Measurements from ENCODE around the gene CCDC138. TPM values are rescaled to one million over a fixed set of nuclear protein-coding genes. Genes with fewer than 3 reads are reported as not detected.

The CCDC138 gene
- total RNA-seq, 2 experiments from 2014 or later = 4.7 to 5.8 TPM

GRCh38 chr2:108895188-108895587, 108.6 kb downstream of the CCDC138 start:
- Histone ChIP-seq H3K9me3 (ENCODE audit: control insufficient read depth in 1 of 2, insufficient read depth in 1 of 2, low read length in 2 of 2) (peaks cover 24 to 32% of the 10 kb centered on the region in 2 experiments), H3K27ac (ENCODE audit: low read depth in 1 of 2, low read length in 2 of 2) (no peak overlapping the region), H3K4me3 (ENCODE audit: low read length) (no peak overlapping the region), H3K27me3 (ENCODE audit: control insufficient read depth in 1 of 2, insufficient read depth in 2 of 2, low read length in 2 of 2) (no peaks in the 10 kb centered on the region), H3K4me1 (ENCODE audit: insufficient read depth, low read length) (no peaks in the 10 kb centered on the region), H3K36me3 (ENCODE audit: insufficient read depth, low read length) (peaks cover 21% of the 10 kb centered on the region)
- ChIA-PET POLR2A (no interaction called here), CTCF (no interaction called here)
- ATAC-seq (ENCODE audit: poor library complexity) = no peak
- Mint-ChIP-seq H3K27me3 (no peaks in the 10 kb centered on the region), H3K9me3 (peaks cover 15% of the 10 kb centered on the region), H3K27ac (no peak overlapping the region), H3K4me3 (no peak overlapping the region), H3K4me1 (ENCODE audit: low read depth) (no peaks in the 10 kb centered on the region), H3K36me3 (ENCODE audit: low read depth) (peaks cover 94% of the 10 kb centered on the region)
- TF ChIP-seq, protein P1, sequence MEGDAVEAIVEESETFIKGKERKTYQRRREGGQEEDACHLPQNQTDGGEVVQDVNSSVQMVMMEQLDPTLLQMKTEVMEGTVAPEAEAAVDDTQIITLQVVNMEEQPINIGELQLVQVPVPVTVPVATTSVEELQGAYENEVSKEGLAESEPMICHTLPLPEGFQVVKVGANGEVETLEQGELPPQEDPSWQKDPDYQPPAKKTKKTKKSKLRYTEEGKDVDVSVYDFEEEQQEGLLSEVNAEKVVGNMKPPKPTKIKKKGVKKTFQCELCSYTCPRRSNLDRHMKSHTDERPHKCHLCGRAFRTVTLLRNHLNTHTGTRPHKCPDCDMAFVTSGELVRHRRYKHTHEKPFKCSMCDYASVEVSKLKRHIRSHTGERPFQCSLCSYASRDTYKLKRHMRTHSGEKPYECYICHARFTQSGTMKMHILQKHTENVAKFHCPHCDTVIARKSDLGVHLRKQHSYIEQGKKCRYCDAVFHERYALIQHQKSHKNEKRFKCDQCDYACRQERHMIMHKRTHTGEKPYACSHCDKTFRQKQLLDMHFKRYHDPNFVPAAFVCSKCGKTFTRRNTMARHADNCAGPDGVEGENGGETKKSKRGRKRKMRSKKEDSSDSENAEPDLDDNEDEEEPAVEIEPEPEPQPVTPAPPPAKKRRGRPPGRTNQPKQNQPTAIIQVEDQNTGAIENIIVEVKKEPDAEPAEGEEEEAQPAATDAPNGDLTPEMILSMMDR (IDR thresholded peaks at IDR 0.05) = no peak
- no peak for DNase-seq
- intact Hi-C loops (cut with DNase I, micrococcal nuclease) = no loop called here

DNA sequence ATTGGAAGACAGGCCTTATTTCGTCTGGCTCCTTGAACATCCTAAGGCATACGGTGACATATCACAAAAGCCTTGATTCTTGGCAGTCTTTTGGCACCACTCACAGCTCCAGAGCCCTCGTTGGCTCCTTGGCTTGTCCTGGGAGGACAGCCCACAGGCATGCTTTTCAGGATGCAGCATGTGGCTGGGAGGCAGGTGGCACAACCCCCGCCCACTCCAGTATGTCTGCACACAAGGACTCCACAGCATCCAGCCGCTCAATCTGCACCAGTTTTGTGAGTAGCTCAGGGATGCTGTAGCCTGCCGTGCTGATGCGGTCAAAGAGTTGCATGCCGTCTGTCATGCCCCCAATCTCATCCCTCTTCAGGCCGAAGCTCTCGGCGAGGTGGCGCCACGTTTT, 110.2 kb downstream of the CCDC138 start:
- CTCF ChIA-PET = no interaction called here
- Histone ChIP-seq H3K27me3 (ENCODE audit: control insufficient read depth in 1 of 2, insufficient read depth in 2 of 2, low read length in 2 of 2) (no peaks in the 10 kb centered on the region), H3K4me1 (ENCODE audit: insufficient read depth, low read length) (no peaks in the 10 kb centered on the region), H3K27ac (ENCODE audit: low read depth in 1 of 2, low read length in 2 of 2) (no peak overlapping the region), H3K4me3 (ENCODE audit: low read length) (no peak overlapping the region), H3K36me3 (ENCODE audit: insufficient read depth, low read length) (peaks cover 21% of the 10 kb centered on the region), H3K9me3 (ENCODE audit: control insufficient read depth in 1 of 2, insufficient read depth in 1 of 2, low read length in 2 of 2) (peaks cover 17 to 18% of the 10 kb centered on the region in 2 experiments)
- H3K27me3 Mint-ChIP-seq = no peaks in the 10 kb centered on the region
- no peak for ATAC-seq (ENCODE audit: poor library complexity)
- TF ChIP-seq, protein P1 (IDR thresholded peaks at IDR 0.05) = no peak
- POLR2A ChIA-PET = no interaction called here
- no peak overlapping the region for H3K27ac Mint-ChIP-seq
- H3K36me3 Mint-ChIP-seq (ENCODE audit: low read depth) = peaks cover 100% of the 10 kb centered on the region
- H3K4me3 Mint-ChIP-seq = no peak overlapping the region
- no peaks in the 10 kb centered on the region for H3K4me1 Mint-ChIP-seq (ENCODE audit: low read depth)
- DNase-seq = no peak
- intact Hi-C loops (cut with DNase I, micrococcal nuclease) = no loop called here
- peaks cover 12% of the 10 kb centered on the region for H3K9me3 Mint-ChIP-seq

DNA sequence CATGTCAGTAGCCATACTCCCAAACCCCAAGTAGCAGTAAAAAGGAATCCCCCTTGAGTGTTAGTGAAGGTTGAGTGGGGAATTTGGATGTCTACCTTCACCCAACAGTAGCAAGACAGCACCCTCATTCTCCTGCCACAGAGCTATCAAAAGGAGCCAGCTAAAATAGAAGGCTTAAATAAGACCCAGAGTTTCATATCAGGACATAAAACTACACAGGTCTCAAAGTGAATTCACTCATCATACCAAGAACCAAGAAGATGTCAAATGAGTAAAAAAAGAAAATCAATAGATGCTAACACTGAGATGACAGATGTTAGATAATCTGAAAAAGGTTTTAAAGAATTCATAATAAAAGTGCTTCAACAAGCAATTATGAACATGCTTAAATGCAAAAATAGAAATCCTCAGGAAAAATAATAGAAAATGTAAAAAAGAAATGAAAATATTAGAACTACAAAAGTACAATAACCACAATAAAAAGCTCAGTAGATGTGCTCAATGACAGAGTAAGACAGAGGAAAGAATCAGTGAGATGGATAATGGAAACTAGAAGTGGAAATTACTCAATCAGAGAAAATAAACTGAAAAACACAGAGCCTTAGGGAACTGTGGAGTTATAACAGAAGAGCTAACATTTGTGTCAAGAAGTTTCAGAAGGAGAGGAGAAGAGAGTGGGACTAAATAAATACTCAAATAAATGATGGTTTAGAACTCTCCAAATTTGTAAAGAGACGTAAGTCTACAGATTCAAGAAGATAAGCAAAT, 111.9 kb downstream of the CCDC138 start:
- intact Hi-C loops (cut with DNase I, micrococcal nuclease) = no loop called here
- no peak overlapping the region for H3K4me3 ChIP-seq (ENCODE audit: low read length)
- Mint-ChIP-seq H3K4me1 (ENCODE audit: low read depth) (no peaks in the 10 kb centered on the region), H3K36me3 (ENCODE audit: low read depth) (peaks cover 99% of the 10 kb centered on the region), H3K27ac (no peak overlapping the region), H3K4me3 (no peak overlapping the region), H3K9me3 (peaks cover 10% of the 10 kb centered on the region), H3K27me3 (no peaks in the 10 kb centered on the region)
- H3K9me3 ChIP-seq (ENCODE audit: control insufficient read depth in 1 of 2, insufficient read depth in 1 of 2, low read length in 2 of 2) = peaks cover 6 to 11% of the 10 kb centered on the region in 2 experiments
- ATAC-seq (ENCODE audit: poor library complexity) = no peak
- no peaks in the 10 kb centered on the region for H3K4me1 ChIP-seq (ENCODE audit: insufficient read depth, low read length)
- H3K27ac ChIP-seq (ENCODE audit: low read depth in 1 of 2, low read length in 2 of 2) = no peak overlapping the region
- no peak for DNase-seq
- CTCF ChIA-PET = no interaction called here
- peaks cover 16% of the 10 kb centered on the region for H3K36me3 ChIP-seq (ENCODE audit: insufficient read depth, low read length)
- no peaks in the 10 kb centered on the region for H3K27me3 ChIP-seq (ENCODE audit: control insufficient read depth in 1 of 2, insufficient read depth in 2 of 2, low read length in 2 of 2)
- TF ChIP-seq, protein P1 (IDR thresholded peaks at IDR 0.05) = no peak
- POLR2A ChIA-PET = no interaction called here

Measured in CD4-positive, alpha-beta T cell (primary cell).